ENCODE results near the gene ZNF555.
A peak's percentile ranks its signal among the peaks of the same experiment; 100 is the strongest.
"Not testable (repeated sequence)": the region's sequence is repeated elsewhere in the genome, so short reads cannot be mapped to it uniquely, and the experiment has no call there.

Gene ZNF555

DNA sequence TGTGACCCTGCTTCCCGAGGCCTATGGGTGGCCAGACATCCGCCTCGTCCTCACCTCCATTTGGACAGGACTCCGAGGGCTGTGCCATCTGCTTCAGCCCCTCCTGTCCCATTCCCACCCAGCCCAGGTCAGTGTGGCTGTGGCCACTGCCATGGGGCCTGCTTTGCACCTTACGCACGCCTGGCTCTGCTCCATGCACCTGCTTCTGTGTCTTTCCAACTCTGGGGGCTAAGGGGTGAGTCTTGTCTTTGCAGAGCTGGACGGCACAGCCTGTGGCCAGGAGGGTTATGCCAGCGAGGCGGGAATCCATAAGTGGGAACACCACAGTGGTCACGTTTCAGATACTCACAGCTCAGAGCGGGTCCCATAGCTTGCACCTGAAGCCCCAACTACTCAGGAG is 26.8 kb upstream of the ZNF555 start:
- POLR2A ChIA-PET = no interaction called here
- CTCF ChIA-PET = no interaction called here
- DNase-seq (ENCODE audit: extremely low spot score) = no peak
- TF ChIP-seq HDGF (IDR thresholded peaks at IDR 0.05; ENCODE audit: borderline replicate concordance) = no peak
- no peak for TF ChIP-seq ZNF384 (IDR thresholded peaks at IDR 0.05)
- TF ChIP-seq BHLHE40 (IDR thresholded peaks at IDR 0.05; ENCODE audit: borderline replicate concordance) = no peak

DNA sequence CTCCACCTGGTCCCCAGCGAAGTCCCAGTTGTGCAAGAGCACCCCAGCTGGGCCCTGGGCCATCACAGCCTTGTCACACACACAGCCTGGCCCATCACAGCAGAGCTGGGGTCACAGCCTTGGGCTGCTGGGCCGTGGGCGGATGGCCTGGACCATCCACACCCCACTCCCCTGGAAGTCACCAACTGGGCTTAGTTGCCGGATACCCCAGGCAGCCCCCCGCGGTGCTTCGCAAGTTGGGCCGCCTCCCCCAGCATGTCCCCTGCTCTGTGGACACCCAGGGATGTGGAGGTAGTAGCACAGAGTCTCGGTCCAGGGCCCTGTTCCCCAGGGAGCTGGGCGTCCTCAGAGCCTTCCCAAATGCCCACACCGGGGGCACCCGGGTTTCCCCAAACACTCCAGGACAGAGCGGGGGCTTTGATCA is 26.1 kb upstream of the ZNF555 start:
- ChIA-PET POLR2A (no interaction called here), CTCF (no interaction called here)
- DNase-seq (ENCODE audit: extremely low spot score) = no peak
- TF ChIP-seq TARDBP (IDR thresholded peaks at IDR 0.05) (no peak), ARNT (IDR thresholded peaks at IDR 0.05) (no peak), NFRKB (IDR thresholded peaks at IDR 0.05) (no peak), SP1 (IDR thresholded peaks at IDR 0.05) (no peak), ELF4 (IDR thresholded peaks at IDR 0.05) (no peak), FOXM1 (IDR thresholded peaks at IDR 0.05; ENCODE audit: borderline replicate concordance) (no peak), HDGF (IDR thresholded peaks at IDR 0.05; ENCODE audit: borderline replicate concordance) (no peak), L3MBTL2 (conservative IDR thresholded peaks at IDR 0.05) (no peak), SUZ12 (IDR thresholded peaks at IDR 0.05) (no peak), CTBP1 (IDR thresholded peaks at IDR 0.05; ENCODE audit: borderline replicate concordance) (no peak), BHLHE40 (IDR thresholded peaks at IDR 0.05; ENCODE audit: borderline replicate concordance) (no peak), FOXA1 (IDR thresholded peaks at IDR 0.05) (no peak), LEF1 (IDR thresholded peaks at IDR 0.05; ENCODE audit: borderline replicate concordance) (no peak)
- TF ChIP-seq, protein P1, sequence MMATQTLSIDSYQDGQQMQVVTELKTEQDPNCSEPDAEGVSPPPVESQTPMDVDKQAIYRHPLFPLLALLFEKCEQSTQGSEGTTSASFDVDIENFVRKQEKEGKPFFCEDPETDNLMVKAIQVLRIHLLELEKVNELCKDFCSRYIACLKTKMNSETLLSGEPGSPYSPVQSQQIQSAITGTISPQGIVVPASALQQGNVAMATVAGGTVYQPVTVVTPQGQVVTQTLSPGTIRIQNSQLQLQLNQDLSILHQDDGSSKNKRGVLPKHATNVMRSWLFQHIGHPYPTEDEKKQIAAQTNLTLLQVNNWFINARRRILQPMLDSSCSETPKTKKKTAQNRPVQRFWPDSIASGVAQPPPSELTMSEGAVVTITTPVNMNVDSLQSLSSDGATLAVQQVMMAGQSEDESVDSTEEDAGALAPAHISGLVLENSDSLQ (IDR thresholded peaks at IDR 0.05) = no peak

DNA sequence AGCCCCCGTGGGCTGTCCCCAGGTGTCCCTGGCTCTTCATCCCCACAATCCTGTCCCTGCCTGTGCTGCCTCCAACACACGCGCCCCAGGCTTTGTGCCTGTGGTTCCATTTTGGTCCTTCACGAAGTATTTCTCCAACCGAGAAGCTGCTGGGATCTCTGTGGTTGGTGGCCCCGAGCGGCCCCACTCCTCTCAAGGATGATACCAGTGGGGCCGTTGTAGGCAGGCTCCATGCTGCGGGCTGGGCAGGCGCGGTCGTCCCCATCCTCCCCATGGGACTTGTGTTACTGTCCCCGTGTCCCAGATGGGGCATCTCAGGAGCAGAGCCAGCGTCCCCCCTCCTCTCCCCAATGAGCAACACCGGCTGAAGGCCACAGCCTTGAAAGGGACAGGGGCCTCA is 25.4 kb upstream of the ZNF555 start:
- CTCF ChIA-PET = no interaction called here
- POLR2A ChIA-PET = no interaction called here
- DNase-seq (ENCODE audit: extremely low spot score) = no peak
- no peak for TF ChIP-seq HDGF (IDR thresholded peaks at IDR 0.05; ENCODE audit: borderline replicate concordance)
- TF ChIP-seq ARNT (IDR thresholded peaks at IDR 0.05) = no peak
- no peak for TF ChIP-seq LEF1 (IDR thresholded peaks at IDR 0.05; ENCODE audit: borderline replicate concordance)
- TF ChIP-seq TARDBP (IDR thresholded peaks at IDR 0.05) = no peak
- TF ChIP-seq FOXA1 (IDR thresholded peaks at IDR 0.05) = no peak
- no peak for TF ChIP-seq ELF4 (IDR thresholded peaks at IDR 0.05)
- TF ChIP-seq BHLHE40 (IDR thresholded peaks at IDR 0.05; ENCODE audit: borderline replicate concordance) = no peak
- TF ChIP-seq SP1 (IDR thresholded peaks at IDR 0.05) = no peak
- no peak for TF ChIP-seq CTBP1 (IDR thresholded peaks at IDR 0.05; ENCODE audit: borderline replicate concordance)

DNA sequence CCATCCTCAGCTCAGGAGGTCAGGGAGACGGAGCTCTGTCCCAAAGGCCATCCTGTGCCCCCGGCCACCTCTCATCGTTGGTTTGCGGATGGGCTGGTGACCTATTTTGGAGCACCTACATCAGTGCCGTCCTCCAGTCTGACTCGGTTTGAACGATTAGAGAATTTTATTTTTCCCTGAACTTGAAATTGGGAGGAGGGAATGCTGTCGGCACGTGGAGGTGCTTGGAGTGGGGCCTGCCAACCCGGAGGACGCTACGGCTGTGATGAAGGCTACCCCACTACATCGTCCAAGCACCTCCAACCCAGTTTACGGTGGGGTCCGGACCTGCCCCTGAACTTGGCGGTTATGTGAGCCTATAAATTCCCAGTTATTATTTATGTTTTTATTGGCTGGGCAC is 24.6 kb upstream of the ZNF555 start:
- TF ChIP-seq SP1 (IDR thresholded peaks at IDR 0.05) = no peak
- no peak for TF ChIP-seq BHLHE40 (IDR thresholded peaks at IDR 0.05; ENCODE audit: borderline replicate concordance)
- no peak for TF ChIP-seq ELF4 (IDR thresholded peaks at IDR 0.05)
- no peak for TF ChIP-seq HDGF (IDR thresholded peaks at IDR 0.05; ENCODE audit: borderline replicate concordance)
- POLR2A ChIA-PET = no interaction called here
- no peak for DNase-seq (ENCODE audit: extremely low spot score)
- CTCF ChIA-PET = no interaction called here

DNA sequence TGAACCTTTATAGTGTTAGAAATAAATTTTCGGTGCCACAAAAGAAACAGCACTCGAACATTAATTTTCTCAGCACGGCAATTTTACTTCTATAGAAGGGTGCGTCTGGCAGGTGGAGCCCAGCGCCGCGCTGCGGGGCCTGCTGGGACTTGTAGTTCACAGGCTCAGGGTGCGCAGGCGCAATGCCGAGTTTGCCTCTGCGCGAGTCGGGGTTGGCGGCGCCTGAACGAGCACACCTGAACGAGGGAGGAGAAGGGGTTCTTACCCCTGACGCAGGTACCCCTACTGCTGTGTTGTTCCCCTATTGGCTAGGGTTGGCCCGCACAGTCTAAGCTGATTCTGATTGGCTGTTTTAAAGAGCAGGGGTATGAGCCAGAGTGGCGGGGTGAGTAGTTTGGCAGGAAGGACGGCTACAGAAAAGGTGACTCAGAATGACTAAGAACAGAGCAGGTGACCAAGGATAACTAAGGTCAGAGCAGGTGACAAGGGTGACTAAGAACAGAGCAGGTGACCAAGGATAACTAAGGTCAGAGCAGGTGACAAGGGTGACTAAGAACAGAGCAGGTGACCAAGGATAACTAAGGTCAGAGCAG is 23.9 kb upstream of the ZNF555 start:
- CTCF ChIA-PET = not testable (repeated sequence)

DNA sequence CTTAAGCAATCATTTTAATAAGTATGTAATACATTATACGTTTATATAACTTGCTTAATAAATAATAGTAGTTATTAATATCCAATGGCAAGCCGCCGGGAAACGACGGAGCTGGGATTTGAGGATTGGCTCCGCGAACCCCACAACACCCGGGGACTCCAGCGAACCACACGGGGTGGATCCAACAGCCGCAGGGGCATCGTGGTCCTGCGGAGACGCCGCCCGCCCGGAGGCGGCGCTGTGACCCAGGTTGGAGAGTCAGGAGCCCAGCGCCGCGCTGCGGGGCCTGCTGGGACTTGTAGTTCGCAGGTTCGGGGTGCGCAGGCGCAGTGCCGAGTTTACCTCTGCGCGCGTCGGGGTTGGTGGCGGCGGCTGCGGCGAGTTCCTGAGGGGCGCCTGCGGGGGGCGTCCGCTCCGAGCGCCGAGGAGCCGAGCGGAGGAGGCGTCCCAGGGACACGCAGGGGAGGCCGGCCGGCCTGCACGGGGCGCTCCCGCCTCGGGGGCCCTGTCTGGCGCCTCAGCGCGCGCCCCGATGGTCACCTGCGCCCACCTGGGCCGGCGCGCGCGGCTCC is 21.6 kb upstream of the ZNF555 start, which contains the start of gene ZNF554:
ZNF554 (plus strand) TSS at position 329 of the 572 bp plus-strand sequence; CDS start at position 533, 204 bp downstream.
- peak; percentile 90 for DNase-seq (ENCODE audit: extremely low spot score)
- CTCF ChIA-PET = interaction anchor here (0.6 kb wide), 2 partner anchors 131 to 171 kb away, joined by 3 read pairs; no protein-coding TSS in a partner anchor
- POLR2A ChIA-PET = interaction anchor here (0.8 to 1.0 kb wide), 2 partner anchors 9 to 35 kb away, joined by 3 read pairs; partner anchors contain the start of gene THOP1
- peak; percentile 66; the same call in 1 of the 2 replicates for TF ChIP-seq LEF1 (IDR thresholded peaks at IDR 0.05; ENCODE audit: borderline replicate concordance)
- TF ChIP-seq NFRKB (IDR thresholded peaks at IDR 0.05) = no peak

More for the DNA sequence above, 23.9 kb upstream of the ZNF555 start:
- DNase-seq (ENCODE audit: extremely low spot score); POLR2A ChIA-PET: not testable (repeated sequence)

DNA sequence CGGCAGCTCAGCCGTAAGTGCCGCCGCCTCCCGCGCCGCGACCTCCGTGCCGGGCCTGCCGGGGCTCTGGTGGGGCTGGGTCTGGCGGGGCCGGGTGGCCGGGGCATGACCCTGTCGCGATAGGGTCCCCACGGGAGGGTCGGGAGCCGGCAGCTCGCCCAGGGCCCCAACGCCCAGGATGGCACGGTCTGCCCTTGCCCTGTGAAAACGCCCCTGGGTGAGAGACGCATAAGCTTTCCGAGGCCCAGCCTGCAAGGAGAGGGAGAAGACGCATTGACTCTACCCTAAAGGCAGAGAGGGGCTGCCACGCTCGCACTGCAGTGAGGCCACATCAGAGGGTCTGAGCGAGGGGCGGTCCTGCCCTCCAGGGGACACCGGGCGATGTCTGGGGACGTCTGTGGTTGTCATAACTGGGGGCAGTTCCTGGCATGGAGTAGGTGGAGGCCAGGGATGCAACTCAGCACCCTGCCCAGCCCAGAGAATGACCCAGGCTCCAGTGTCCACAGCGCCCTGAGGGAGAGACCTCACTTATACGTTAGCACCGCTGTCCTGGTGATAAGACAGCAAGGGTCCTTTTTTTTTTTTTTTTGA is 21.1 kb upstream of the ZNF555 start:
- peak; percentile 31; the same call in 1 of the 2 replicates for TF ChIP-seq ZNF384 (IDR thresholded peaks at IDR 0.05)
- TF ChIP-seq ELF4 (IDR thresholded peaks at IDR 0.05) = no peak
- POLR2A ChIA-PET = interaction anchor here (0.8 to 2.2 kb wide), 3 partner anchors 9 to 35 kb away, joined by 3 to 7 read pairs (median 3); partner anchors contain the start of genes THOP1 and ZNF555
- CTCF ChIA-PET = interaction anchor here (0.6 kb wide), 1 partner anchor 130 kb away, joined by 3 read pairs; no protein-coding TSS in a partner anchor
- no peak for DNase-seq (ENCODE audit: extremely low spot score)

DNA sequence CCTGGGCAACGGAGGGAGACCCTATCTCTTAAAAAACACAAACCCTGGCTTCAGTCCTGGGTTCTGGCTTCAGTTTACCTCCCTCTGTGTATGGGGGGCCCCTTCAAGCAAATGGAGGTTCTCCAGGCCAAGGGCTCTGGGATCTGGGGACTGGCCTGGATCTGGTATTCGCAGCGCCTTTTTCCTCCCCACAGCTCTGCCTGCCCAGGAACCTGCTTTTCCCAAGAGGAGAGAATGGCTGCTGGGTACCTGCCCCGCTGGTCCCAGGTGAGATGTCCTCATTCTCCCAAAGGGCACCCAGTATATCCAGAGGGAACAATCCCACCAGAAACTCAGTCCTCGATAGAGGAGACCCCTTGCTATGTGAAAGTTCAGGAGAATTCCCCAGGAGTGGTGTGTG is 18.4 kb upstream of the ZNF555 start:
- TF ChIP-seq FOXA1 (IDR thresholded peaks at IDR 0.05) = no peak
- CTCF ChIA-PET = interaction anchor here (0.6 kb wide), 1 partner anchor 39 kb away, joined by 3 read pairs; no protein-coding TSS in a partner anchor
- POLR2A ChIA-PET = interaction anchor here (2.0 kb wide), 1 partner anchor 18 kb away, joined by 8 read pairs; the partner anchor contains the start of gene ZNF555
- DNase-seq (ENCODE audit: extremely low spot score) = no peak

Measured in HEK293T (cell line).